ENCODE data around the gene DCLK3.

The DCLK3 gene

DNA sequence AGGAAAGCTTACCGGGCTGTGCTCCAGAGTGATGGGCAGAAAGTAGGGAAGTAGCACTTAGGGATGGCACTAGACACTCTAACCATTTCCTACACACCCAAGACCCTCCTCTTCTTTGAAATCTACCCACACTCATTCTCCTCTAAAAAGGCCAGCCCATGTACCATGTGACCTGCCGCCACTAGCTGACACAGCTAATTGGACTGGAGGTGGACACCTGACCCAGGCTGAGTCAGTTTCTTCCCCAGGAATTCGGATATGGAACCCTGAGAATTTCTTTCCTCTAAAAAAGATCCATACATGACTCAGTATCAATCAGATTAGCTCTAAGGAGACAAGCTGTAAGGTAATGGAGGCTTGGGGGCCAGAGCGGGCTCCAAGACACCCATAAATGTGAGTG lies 60.1 kb downstream of the DCLK3 start:
- DNase-seq (no peak), ATAC-seq (no peak)
- Mint-ChIP-seq H3K27me3 (no peaks in the 10 kb centered on the region), H3K9me3 (no peaks in the 10 kb centered on the region), H3K27ac (no peak overlapping the region), H3K4me1 (peaks cover 7% of the 10 kb centered on the region), H3K4me3 (no peak overlapping the region)

DNA sequence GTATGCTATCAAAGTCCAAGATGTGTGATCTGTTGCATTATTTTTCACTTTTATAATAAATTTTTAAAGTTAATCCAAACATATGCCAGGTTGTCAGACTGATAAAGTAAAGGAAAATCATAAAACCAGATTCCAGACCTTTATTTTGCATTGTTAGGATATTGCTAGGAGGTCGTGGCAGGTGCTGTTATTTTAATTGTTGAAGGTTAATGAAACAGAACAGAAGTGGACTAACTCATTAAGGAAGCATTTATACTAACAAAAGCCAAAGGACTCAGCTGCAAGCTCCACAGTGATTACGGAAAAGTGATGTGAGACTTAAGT lies 63.1 kb downstream of the DCLK3 start:
- ATAC-seq (no peak), DNase-seq (no peak)
- Mint-ChIP-seq H3K4me3 (no peak overlapping the region), H3K27ac (no peak overlapping the region), H3K27me3 (no peaks in the 10 kb centered on the region), H3K9me3 (no peaks in the 10 kb centered on the region), H3K4me1 (no peaks in the 10 kb centered on the region)

DNA sequence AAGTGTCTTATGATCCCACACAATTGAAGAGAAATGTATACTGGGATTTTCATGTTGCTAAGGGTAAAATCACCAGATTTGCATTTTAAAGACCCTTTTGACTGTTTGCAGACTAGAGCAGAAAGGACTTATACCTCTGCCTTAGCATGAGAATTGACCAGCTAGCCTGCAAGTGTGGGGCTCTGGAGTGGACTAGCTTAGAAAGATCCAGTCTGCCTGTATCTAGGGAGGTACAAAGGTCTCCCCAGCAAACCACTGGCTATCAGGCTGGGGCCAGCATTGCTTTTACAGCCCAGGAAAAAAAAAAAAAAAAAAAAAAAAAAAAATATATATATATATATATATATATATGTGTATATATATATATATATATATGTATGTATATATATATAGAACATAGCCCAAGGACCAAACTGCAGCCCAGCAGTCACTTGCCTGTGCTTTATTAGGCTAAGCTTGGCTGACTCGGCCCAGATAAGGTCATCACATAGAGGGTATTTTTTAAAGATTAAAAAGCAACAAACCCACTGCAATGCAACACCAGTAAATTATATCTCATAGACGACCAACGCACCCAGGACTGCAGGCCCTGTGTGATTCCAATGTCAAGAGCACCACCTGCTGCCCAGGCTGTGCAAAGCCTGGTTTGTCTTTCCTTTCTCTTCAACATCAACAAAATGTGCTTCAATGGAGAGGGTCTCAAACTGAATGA lies 63.7 kb downstream of the DCLK3 start:
- DNase-seq (peak; percentile 39 to 51), ATAC-seq (peak; percentile 85)
- H3K9me3 Mint-ChIP-seq = no peaks in the 10 kb centered on the region
- no peak overlapping the region for H3K4me3 Mint-ChIP-seq
- H3K27ac Mint-ChIP-seq = no peak overlapping the region
- H3K4me1 Mint-ChIP-seq = no peaks in the 10 kb centered on the region
- no peaks in the 10 kb centered on the region for H3K27me3 Mint-ChIP-seq

DNA sequence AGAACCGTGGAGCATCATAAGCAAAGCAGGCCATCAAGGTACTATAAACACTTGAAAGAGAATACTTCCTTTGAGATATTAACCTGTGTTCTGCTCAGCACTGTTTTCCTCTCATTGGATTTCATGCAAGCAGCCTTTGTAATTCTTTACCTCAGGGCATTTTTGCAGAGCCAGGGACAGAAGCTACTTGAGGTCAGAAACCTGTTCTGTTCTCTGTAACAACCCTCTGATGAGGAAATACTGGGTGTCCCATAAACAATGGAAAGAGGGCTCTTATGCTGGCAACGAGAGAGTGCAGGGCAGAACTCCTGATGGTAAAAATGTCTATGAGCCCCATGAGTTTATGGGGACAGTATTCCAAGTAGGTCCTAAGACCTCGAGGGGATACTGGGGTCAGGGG lies 66.0 kb downstream of the DCLK3 start:
- H3K4me3 Mint-ChIP-seq = no peak overlapping the region
- ATAC-seq (no peak), DNase-seq (no peak)
- H3K9me3 Mint-ChIP-seq = no peaks in the 10 kb centered on the region
- H3K27ac Mint-ChIP-seq = no peak overlapping the region
- no peaks in the 10 kb centered on the region for H3K27me3 Mint-ChIP-seq
- no peaks in the 10 kb centered on the region for H3K4me1 Mint-ChIP-seq

DNA sequence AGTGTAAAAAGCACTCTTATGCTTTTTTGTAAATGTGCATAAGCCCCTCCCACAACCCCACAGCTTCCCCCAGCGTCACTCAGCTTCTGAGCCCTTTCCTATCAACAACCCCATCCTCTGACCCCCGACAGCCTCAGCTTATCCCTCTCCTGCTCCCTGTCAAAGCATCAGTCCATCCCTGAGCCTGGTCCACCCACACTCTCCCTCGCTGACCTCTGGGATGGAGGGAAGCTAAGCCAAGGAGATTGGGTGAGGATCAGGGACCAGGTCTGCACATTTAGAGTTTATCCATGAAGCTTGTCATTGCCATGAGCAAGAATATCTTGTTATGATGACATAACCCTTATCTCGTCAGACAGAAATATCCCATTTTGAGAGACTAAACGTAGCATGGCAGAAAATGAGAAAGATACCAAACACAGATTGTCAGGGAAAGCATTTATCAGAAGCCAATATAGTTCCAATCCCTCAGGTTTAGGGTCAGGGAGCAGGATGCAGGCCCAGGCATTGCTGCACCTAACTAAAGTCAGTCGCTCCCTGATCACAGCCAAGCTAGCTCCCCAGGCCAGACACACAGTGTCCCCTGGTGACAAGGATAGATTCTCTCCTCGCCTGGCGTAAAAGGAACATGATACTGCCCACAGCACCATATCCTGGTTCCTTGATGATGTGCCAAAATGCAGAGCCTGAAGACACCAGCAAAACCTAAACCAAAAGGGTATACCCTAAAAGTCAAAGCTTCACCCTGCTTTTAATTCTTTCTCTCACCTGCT lies 66.9 kb downstream of the DCLK3 start:
- H3K4me1 Mint-ChIP-seq = no peaks in the 10 kb centered on the region
- H3K27ac Mint-ChIP-seq = no peak overlapping the region

DNA sequence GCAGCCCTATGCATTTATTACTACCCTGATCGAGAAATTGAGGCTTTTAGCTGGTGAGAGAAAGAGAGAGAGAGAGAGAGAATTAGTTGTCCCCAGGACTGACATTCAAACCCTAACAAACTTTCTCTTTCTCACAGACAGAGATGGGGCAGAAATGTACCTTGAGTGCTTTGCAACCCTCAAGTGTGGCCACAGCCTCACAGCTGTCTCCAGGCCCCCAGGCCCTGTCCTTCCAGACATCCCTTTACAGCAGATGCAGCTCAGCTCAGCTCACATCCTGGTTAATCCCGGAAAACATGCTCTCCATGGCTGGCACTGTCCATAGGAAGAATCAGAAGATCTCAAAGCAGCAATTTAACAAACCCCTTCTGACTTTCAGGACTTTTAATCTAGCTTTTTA lies 67.6 kb downstream of the DCLK3 start:
- DNase-seq (no peak), ATAC-seq (no peak)
- Mint-ChIP-seq H3K4me3 (no peak overlapping the region), H3K9me3 (no peaks in the 10 kb centered on the region), H3K4me1 (no peaks in the 10 kb centered on the region), H3K27me3 (no peaks in the 10 kb centered on the region), H3K27ac (peak overlapping the region in 1 of 2 donors; percentile 88)

More for the DNA sequence above, 66.9 kb downstream of the DCLK3 start:
- ATAC-seq = no peak
- Mint-ChIP-seq H3K4me3 (no peak overlapping the region), H3K27me3 (no peaks in the 10 kb centered on the region), H3K9me3 (no peaks in the 10 kb centered on the region)
- DNase-seq = no peak

DNA sequence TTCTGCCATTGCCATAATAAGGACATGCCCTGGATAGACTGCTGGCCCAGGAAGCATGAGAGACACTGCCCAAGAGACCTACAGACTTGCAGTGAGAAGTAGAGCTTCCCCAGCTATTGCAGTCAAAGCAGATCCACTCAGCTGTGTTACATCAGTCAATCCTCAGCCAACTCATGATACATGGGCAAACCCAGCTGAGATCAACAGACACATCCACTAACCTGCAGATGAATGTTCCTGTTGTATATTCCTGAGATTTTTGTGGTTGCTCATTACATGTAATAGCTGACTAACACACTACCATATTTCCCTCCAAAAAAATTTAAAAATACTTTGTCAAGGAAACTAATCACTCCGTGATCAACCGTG lies 68.6 kb downstream of the DCLK3 start:
- Mint-ChIP-seq H3K4me1 (no peaks in the 10 kb centered on the region), H3K27me3 (no peaks in the 10 kb centered on the region), H3K4me3 (no peak overlapping the region), H3K9me3 (no peaks in the 10 kb centered on the region), H3K27ac (peak overlapping the region in 1 of 2 donors; percentile 45)
- ATAC-seq (no peak), DNase-seq (no peak)

DNA sequence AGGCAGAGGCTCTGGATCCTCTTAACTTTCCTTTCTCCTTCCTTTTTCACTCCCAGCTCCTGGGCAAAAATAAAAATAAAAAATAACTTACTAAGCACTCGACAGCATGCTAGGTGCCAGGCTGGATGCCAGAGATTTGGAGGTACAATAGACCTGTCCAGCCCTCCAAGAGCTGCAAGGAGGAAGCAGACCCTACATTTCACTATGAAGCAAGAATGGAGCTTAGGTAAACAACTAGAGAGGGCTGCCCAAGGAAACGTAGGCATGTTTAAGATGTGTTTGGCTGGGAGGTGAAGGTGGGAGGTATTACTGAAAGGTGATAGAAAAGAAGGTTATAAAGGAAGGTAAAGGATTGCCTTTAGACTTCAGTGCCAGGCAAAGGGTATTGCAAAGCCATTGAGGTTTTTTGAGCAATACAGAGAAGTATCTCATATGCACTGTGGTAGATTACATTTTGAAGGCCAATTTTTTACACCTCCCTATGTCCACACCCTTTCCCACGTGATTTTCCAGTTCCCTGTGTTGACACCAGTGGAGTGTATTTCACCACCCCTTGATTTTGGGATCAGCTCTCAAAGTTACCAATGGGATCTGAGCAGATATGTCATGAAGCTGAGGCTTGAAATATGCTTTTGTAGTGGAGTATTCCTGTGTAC lies 69.1 kb downstream of the DCLK3 start:
- no peaks in the 10 kb centered on the region for H3K4me1 Mint-ChIP-seq
- no peaks in the 10 kb centered on the region for H3K9me3 Mint-ChIP-seq
- H3K27ac Mint-ChIP-seq = no peak overlapping the region
- H3K27me3 Mint-ChIP-seq = no peaks in the 10 kb centered on the region
- DNase-seq (no peak), ATAC-seq (no peak)
- no peak overlapping the region for H3K4me3 Mint-ChIP-seq

DNA sequence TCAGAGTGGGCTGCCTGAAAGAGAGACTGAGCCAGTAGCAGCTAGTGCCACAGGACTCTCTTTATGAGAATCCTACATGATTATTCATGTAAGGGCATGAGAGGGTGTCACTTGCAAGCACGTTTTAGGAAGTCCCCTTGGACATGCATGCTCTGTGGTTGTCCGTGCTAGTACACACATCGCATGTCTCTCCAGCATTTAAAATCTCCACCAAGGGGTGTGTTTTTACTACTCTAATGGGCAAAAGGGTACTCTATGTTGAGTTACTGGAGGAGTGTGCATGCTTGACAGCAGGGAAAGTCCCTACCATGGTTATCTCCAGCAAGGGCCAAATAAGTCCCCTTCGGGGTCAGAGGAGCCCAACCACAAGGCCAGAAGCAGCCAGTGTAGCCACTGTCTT lies 70.7 kb downstream of the DCLK3 start:
- no peaks in the 10 kb centered on the region for H3K27me3 Mint-ChIP-seq
- no peak overlapping the region for H3K27ac Mint-ChIP-seq
- DNase-seq (no peak), ATAC-seq (no peak)
- no peaks in the 10 kb centered on the region for H3K4me1 Mint-ChIP-seq
- no peaks in the 10 kb centered on the region for H3K9me3 Mint-ChIP-seq
- no peak overlapping the region for H3K4me3 Mint-ChIP-seq

DNA sequence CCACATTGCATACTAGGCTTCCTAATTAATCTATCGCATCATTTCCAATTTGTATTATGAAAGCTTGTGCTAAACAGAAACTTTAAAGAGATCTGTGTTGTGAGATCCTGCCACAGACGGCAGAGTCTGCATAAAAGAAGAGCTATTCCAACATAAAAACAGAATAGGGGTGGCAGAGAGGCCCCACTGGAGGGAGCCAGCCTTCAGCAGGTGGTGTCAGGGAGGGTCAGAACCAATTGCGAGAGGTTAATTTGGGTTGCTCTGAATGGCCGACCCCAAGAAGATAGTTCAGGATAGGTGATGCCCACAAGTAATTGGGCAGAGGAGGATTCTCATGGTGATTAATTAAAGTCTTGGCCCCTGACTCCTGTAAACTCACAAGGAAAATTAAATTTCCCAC lies 74.8 kb downstream of the DCLK3 start:
- Mint-ChIP-seq H3K9me3 (no peaks in the 10 kb centered on the region), H3K4me1 (no peaks in the 10 kb centered on the region), H3K27me3 (no peaks in the 10 kb centered on the region), H3K4me3 (no peak overlapping the region), H3K27ac (no peak overlapping the region)
- DNase-seq = no peak
- ATAC-seq = no peak

DNA sequence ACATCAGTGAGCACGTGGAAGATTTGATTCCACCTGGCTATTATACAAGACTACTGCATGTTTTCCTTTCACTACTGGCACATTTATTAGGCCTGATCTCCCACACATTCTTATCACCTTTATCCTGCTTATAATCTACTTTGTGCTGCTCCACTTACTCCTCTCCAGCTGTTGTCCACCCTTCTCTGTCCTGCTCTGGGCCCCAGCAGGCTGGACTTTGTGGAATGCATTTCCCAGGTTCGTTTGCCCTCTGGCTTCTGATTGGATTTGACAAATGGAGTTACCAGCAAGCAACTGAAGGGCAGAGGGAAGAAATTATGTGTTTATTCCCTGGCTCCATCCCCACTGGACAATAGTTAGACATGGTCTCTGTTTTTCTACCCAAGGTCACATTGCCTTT lies 75.5 kb downstream of the DCLK3 start:
- Mint-ChIP-seq H3K27me3 (peaks cover 2% of the 10 kb centered on the region), H3K27ac (no peak overlapping the region), H3K4me1 (no peaks in the 10 kb centered on the region), H3K4me3 (no peak overlapping the region), H3K9me3 (no peaks in the 10 kb centered on the region)
- no peak for ATAC-seq
- no peak for DNase-seq

DNA sequence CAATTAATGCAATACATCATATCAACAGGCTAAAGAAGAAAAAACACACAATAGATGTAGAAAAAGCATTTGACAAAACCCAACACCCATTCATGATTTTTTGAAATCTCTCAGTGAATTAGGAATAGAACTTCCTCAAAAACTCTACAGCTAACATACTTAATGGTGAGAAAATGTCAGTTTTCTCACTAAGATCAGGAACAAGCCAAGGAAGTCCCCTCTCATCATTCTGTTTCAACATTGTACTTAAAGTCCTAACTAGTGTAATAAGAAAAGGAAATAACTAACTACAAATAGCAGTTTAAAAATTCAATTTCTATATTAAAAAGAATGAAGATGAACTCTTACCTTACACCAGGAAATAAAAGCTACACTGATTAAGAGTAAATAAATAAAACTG lies 77.8 kb downstream of the DCLK3 start:
- Mint-ChIP-seq H3K27ac (no peak overlapping the region), H3K27me3 (peaks cover 10% of the 10 kb centered on the region), H3K9me3 (peaks cover 3 to 5% of the 10 kb centered on the region in 2 donors), H3K4me3 (no peak overlapping the region), H3K4me1 (no peaks in the 10 kb centered on the region)
- ATAC-seq (no peak), DNase-seq (no peak)

DNA sequence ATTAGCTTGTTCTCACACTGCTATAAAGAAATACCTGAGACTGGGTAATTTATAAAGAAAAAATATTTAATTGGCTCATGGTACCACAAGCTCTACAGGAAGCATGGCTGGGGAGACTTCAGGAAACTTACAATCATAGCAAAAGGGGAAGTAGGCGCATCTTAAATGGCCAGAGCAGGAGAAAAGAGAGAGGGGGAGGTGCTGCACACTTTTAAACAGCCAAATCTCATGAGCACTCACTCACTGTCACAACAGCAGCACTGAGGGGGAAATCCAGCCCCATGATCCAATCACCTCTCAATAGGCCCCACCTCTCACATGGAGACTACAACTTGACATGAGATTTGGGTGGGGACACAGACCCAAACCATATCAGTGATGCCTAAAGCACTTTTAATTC lies 82.5 kb downstream of the DCLK3 start:
- H3K4me3 Mint-ChIP-seq = no peak overlapping the region
- peaks cover 10% of the 10 kb centered on the region for H3K27me3 Mint-ChIP-seq
- no peak overlapping the region for H3K27ac Mint-ChIP-seq

DNA sequence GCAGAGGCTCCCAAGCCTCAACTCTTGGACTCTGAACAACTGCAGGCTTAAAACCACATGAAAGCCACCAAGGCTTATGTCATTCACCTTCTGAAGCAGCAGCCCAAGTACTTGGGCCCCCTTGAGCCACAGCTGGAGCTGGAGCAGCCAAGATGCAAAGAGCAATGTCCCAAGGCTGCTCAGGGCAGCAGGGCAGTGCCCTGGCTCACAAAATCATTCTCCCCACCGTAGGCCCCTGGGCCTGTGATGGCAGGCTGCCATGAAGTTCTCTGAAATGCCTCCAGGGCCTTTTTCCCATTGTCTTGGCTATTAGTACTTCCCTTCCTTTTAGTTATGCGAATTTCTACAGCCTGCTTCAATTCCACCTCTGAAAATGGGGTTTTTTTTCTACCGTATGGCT lies 83.4 kb downstream of the DCLK3 start:
- H3K27ac Mint-ChIP-seq = no peak overlapping the region
- ATAC-seq (no peak), DNase-seq (no peak)
- H3K27me3 Mint-ChIP-seq = peaks cover 10% of the 10 kb centered on the region
- no peak overlapping the region for H3K4me3 Mint-ChIP-seq
- H3K4me1 Mint-ChIP-seq = no peaks in the 10 kb centered on the region
- H3K9me3 Mint-ChIP-seq = peaks cover 14 to 44% of the 10 kb centered on the region in 2 donors

More for the DNA sequence above, 82.5 kb downstream of the DCLK3 start:
- peaks cover 14 to 44% of the 10 kb centered on the region in 2 donors for H3K9me3 Mint-ChIP-seq
- H3K4me1 Mint-ChIP-seq = no peaks in the 10 kb centered on the region
- no peak for DNase-seq
- ATAC-seq = no peak

DNA sequence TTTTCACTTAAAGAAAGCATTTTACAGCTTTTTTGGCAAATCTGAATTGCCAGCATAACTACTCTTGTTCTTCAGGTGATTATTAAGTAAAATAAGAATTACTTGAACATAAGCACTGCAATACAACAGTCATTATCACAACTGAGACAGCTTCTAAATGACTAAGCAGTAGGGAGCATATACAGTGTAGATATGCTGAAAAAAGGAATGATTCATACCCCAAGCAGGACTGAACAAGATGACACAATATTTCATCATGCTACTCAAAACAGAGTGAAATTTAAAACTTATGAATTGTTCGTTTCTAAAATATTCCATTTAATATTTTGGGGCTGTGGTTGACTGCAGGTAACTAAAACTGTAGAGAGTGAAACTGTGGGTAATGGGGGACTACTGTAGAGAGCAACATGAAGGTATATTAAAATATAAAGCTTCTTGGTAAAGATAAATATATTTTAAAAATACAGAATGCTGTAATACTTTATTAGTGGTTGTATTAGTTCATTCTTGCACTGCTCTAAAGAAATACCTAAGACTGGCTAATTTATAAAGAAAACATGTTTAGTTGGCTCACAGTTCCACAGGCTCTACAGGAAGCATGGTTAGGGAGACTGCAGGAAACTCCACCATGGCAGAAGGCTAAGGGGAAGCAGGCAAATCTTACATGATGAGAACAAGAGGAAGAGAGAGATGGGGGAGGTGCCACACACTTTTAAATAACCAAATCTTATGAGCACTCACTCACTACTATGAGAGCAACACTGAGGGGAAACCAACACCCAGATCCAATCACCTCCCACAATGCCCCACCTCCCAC lies 84.8 kb downstream of the DCLK3 start:
- H3K27ac Mint-ChIP-seq = peak overlapping the region; percentile 89 to 100
- peaks cover 10% of the 10 kb centered on the region for H3K27me3 Mint-ChIP-seq

More for the DNA sequence above, 84.8 kb downstream of the DCLK3 start:
- H3K9me3 Mint-ChIP-seq = peaks cover 18 to 51% of the 10 kb centered on the region in 2 donors
- peak overlapping the region in 1 of 2 donors; percentile 48 for H3K4me3 Mint-ChIP-seq
- H3K4me1 Mint-ChIP-seq = no peaks in the 10 kb centered on the region
- peak; percentile 98 for ATAC-seq
- no peak for DNase-seq

All from stimulated activated naive CD8-positive, alpha-beta T cell treated with anti-CD3 and anti-CD28 coated beads, Interleukin-15, amount 100 ng/mL, for 72 hours (primary cell).